Glutamatergic neuron (in vitro differentiated cells): ENCODE data around the gene CPS1. TPM values are rescaled to one million over a fixed set of nuclear protein-coding genes. Genes with fewer than 3 reads are reported as not detected.

Experiments used
- DNase-seq: peaks from one replicate; pipeline ENCODE4 v3.0.0; 2022
- H3K27ac Mint-ChIP-seq: one replicate; pipeline ENCODE4 v1.8.0; 2020; ENCODE audit warnings: mild to moderate bottlenecking, mixed read lengths, inconsistent platforms; ENCODE audit not compliant: unreplicated experiment
- H3K27me3 Mint-ChIP-seq: one replicate; pipeline ENCODE4 v1.8.0; 2020; ENCODE audit warnings: mild to moderate bottlenecking, moderate library complexity, mixed read lengths, inconsistent platforms; ENCODE audit not compliant: unreplicated experiment
- H3K36me3 Mint-ChIP-seq: one replicate; pipeline ENCODE4 v1.8.0; 2020; ENCODE audit warnings: mild to moderate bottlenecking, mixed read lengths, inconsistent platforms; ENCODE audit not compliant: unreplicated experiment
- H3K4me1 Mint-ChIP-seq: one replicate; pipeline ENCODE4 v1.8.0; 2020; ENCODE audit warnings: mild to moderate bottlenecking, low read depth, mixed read lengths, inconsistent platforms; ENCODE audit not compliant: unreplicated experiment
- H3K4me3 Mint-ChIP-seq: one replicate; pipeline ENCODE4 v1.8.0; 2020; ENCODE audit warnings: mild to moderate bottlenecking, mixed read lengths, inconsistent platforms; ENCODE audit not compliant: unreplicated experiment
- H3K9me3 Mint-ChIP-seq: one replicate; pipeline ENCODE4 v1.8.0; 2020; ENCODE audit warnings: mild to moderate bottlenecking, moderate library complexity, mixed read lengths, inconsistent platforms; ENCODE audit not compliant: unreplicated experiment
- CTCF ChIP-seq: fragments of 200-600 bp; sonication (generic); IDR thresholded peaks from one replicate; pipeline ENCODE4 v1.5.0; 2021; ENCODE audit not compliant: partially characterized antibody, unreplicated experiment
- total RNA-seq: library from RNA; stranded (reverse); fragmentation: NEBNext Ultra II Directional; extraction: Animal tissue kit (Norgen Biotek cat#: 25700); gene quantifications from one replicate; pipeline ENCODE4 v1.2.1, GENCODE V29; 2021; ENCODE audit not compliant: unreplicated experiment

Gene CPS1
- total RNA-seq, 1 donor from 2014 or later: 31.1 TPM

DNA sequence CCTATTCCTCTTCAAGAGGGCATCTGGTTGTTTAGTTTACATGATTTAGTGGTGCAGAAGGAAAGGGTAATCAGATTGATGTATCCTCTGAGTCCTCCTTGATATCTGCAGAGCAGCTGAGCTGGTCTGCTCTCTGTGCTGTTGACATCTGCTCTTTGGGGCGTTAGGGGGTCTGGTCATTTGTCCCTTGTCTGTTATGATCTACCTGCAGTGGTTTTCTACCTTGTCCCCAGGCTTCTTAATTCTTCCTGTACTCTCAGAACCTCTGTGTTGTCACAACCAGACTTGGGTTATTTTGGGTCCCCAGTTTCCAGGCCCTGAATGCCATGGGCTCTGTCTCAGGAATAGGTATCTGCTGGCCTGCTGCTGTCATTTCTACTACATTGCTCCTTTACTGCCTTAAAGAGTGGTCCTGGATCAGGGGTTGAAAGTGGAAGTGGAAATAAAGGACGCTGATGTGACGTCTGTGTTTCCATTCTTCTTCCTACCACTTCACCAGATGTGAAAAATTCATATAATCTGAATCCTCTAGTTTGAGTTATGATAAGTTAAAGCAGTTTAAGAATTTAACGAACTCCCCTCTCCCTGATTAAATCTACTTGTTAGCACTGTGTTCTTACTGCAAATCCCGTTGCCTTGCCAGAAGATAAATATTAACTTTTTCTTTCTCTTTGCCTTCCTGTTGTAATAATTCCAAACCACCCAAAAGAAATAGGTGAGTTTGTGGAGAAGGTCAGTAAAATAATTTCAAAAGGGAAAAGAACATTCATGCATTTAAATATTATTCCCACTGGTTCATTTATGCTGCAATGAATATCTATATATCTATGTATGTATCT is 16.6 kb upstream of the CPS1 start:
- Mint-ChIP-seq H3K27me3 (peaks cover 5% of the 10 kb centered on the region), H3K9me3 (peaks cover 5% of the 10 kb centered on the region), H3K4me1 (peaks cover 24% of the 10 kb centered on the region), H3K27ac (peak overlapping the region; percentile 46), H3K4me3 (no peak overlapping the region), H3K36me3 (no peaks in the 10 kb centered on the region)
- TF ChIP-seq CTCF: no peak
- DNase-seq: no peak

GRCh38 chr2:210540471-210540870 is 15.9 kb upstream of the CPS1 start:
- Mint-ChIP-seq H3K9me3 (peaks cover 5% of the 10 kb centered on the region), H3K27me3 (peaks cover 2% of the 10 kb centered on the region), H3K36me3 (no peaks in the 10 kb centered on the region), H3K27ac (no peak overlapping the region), H3K4me3 (no peak overlapping the region), H3K4me1 (peaks cover 24% of the 10 kb centered on the region)
- no peak for DNase-seq
- TF ChIP-seq CTCF: no peak

GRCh38 chr2:210540900-210541289 is 15.5 kb upstream of the CPS1 start:
- H3K27me3 Mint-ChIP-seq: peaks cover 2% of the 10 kb centered on the region
- peaks cover 5% of the 10 kb centered on the region for H3K9me3 Mint-ChIP-seq
- H3K4me3 Mint-ChIP-seq: no peak overlapping the region
- DNase-seq: no peak
- no peaks in the 10 kb centered on the region for H3K36me3 Mint-ChIP-seq
- peaks cover 24% of the 10 kb centered on the region for H3K4me1 Mint-ChIP-seq
- no peak for TF ChIP-seq CTCF
- H3K27ac Mint-ChIP-seq: peak overlapping the region; percentile 64

- no peak for TF ChIP-seq CTCF
- H3K4me3 Mint-ChIP-seq: no peak overlapping the region
- H3K4me1 Mint-ChIP-seq: peaks cover 24% of the 10 kb centered on the region
- H3K36me3 Mint-ChIP-seq: no peaks in the 10 kb centered on the region
- DNase-seq: no peak
- peaks cover 2% of the 10 kb centered on the region for H3K27me3 Mint-ChIP-seq
- H3K9me3 Mint-ChIP-seq: peaks cover 5% of the 10 kb centered on the region
- peak overlapping the region; percentile 64 for H3K27ac Mint-ChIP-seq
Measured at GRCh38 chr2:210541290-210541902, 15.0 kb upstream of the CPS1 start.
